ENCODE data around the gene CRLF1.
"Not testable (repeated sequence)": the region's sequence is repeated elsewhere in the genome, so short reads cannot be mapped to it uniquely, and the experiment has no call there.

The CRLF1 gene

GRCh38 chr19:18608102-18608804 lies 1.7 kb upstream of the CRLF1 start:
- no peak for DNase-seq

GRCh38 chr19:18607226-18608101 lies 865 bp upstream of the CRLF1 start:
- no peak for DNase-seq

GRCh38 chr19:18605546-18606280 lies 886 bp downstream of the CRLF1 start:
- DNase-seq, result no peak

GRCh38 chr19:18605196-18605545 lies 1.4 kb downstream of the CRLF1 start:
- DNase-seq, result no peak

- no peak for DNase-seq
These were observed 1.8 kb downstream of the CRLF1 start for GRCh38 chr19:18604820-18605159.

- no peak for DNase-seq
These were observed 2.4 kb downstream of the CRLF1 start for GRCh38 chr19:18603958-18604819.

- no peak for DNase-seq
These were observed 3.2 kb downstream of the CRLF1 start for GRCh38 chr19:18603255-18603957.

GRCh38 chr19:18601875-18602274 lies 4.7 kb downstream of the CRLF1 start:
- no peak for DNase-seq

- not testable (repeated sequence) for DNase-seq
These were observed 5.8 kb downstream of the CRLF1 start for GRCh38 chr19:18600692-18601397.

GRCh38 chr19:18599485-18599884 lies 7.1 kb downstream of the CRLF1 start:
- DNase-seq, result no peak

- DNase-seq, result no peak
These were observed 8.6 kb downstream of the CRLF1 start for GRCh38 chr19:18597809-18598660.

GRCh38 chr19:18596752-18597157 lies 9.8 kb downstream of the CRLF1 start:
- no peak for DNase-seq

- DNase-seq, result no peak
These were observed 11.1 kb downstream of the CRLF1 start for GRCh38 chr19:18595475-18595874.

- no peak for DNase-seq
These were observed 11.7 kb downstream of the CRLF1 start for GRCh38 chr19:18594824-18595373.

- peak; percentile 75 for DNase-seq
These were observed 12.3 kb downstream of the CRLF1 start for GRCh38 chr19:18594096-18594823.

- no peak for DNase-seq
These were observed 13.1 kb downstream of the CRLF1 start for GRCh38 chr19:18593367-18594095.

- not testable (repeated sequence) for DNase-seq
These were observed 13.9 kb downstream of the CRLF1 start for GRCh38 chr19:18592732-18593131.

GRCh38 chr19:18591735-18592385 lies 14.7 kb downstream of the CRLF1 start:
- no peak for DNase-seq
